HG03103 (cell line): ENCODE results near the gene TDRD15.

ENCODE experiments used
- ATAC-seq: cut with Tn5 transposase; IDR thresholded peaks from one replicate; pipeline ENCODE4 v1.9.1; 2021; ENCODE audit warnings: low read depth; ENCODE audit not compliant: unreplicated experiment

Gene TDRD15

GRCh38 chr2:21123473-21124393, at the start of gene TDRD15:
Gene TDRD15 (plus strand): TSS chr2:21123968. CDS start chr2:21137468, 13,500 bp downstream.
- no peak for ATAC-seq

GRCh38 chr2:21078296-21078695, 45.5 kb upstream of the TDRD15 start:
- ATAC-seq, result no peak

- ATAC-seq, result no peak
These were observed 40.3 kb upstream of the TDRD15 start for GRCh38 chr2:21083482-21083881.

GRCh38 chr2:21084401-21084800, 39.4 kb upstream of the TDRD15 start:
- ATAC-seq, result no peak

- no peak for ATAC-seq
These were observed 31.4 kb upstream of the TDRD15 start for GRCh38 chr2:21092308-21092869.

- no peak for ATAC-seq
These were observed 28.6 kb upstream of the TDRD15 start for GRCh38 chr2:21095178-21095577.

- ATAC-seq, result no peak
These were observed 28.1 kb upstream of the TDRD15 start for GRCh38 chr2:21095714-21096113.

GRCh38 chr2:21096458-21096857, 27.3 kb upstream of the TDRD15 start:
- ATAC-seq, result no peak

- ATAC-seq, result no peak
These were observed 26.4 kb upstream of the TDRD15 start for GRCh38 chr2:21097331-21097730.

- no peak for ATAC-seq
These were observed 25.5 kb upstream of the TDRD15 start for GRCh38 chr2:21098294-21098693.

GRCh38 chr2:21099281-21099907, 24.4 kb upstream of the TDRD15 start:
- ATAC-seq, result no peak

- peak; percentile 44 for ATAC-seq
These were observed 22.1 kb upstream of the TDRD15 start for GRCh38 chr2:21101514-21102155.

- no peak for ATAC-seq
These were observed 21.4 kb upstream of the TDRD15 start for GRCh38 chr2:21102356-21102755.

- no peak for ATAC-seq
These were observed 20.4 kb upstream of the TDRD15 start for GRCh38 chr2:21103274-21103891.

- ATAC-seq, result no peak
These were observed 19.6 kb upstream of the TDRD15 start for GRCh38 chr2:21104030-21104660.

GRCh38 chr2:21111012-21111411, 12.8 kb upstream of the TDRD15 start:
- ATAC-seq, result no peak

GRCh38 chr2:21117688-21118087, 6.1 kb upstream of the TDRD15 start:
- no peak for ATAC-seq

- no peak for ATAC-seq
These were observed 5.4 kb upstream of the TDRD15 start for GRCh38 chr2:21118302-21118920.

GRCh38 chr2:21131861-21132260, 8.1 kb downstream of the TDRD15 start:
- no peak for ATAC-seq

- ATAC-seq, result no peak
These were observed 11.8 kb downstream of the TDRD15 start for GRCh38 chr2:21135585-21135984.
